ENCODE results near the gene LTO1.
A peak's percentile ranks its signal among the peaks of the same experiment; 100 is the strongest.

The LTO1 gene, protein sequence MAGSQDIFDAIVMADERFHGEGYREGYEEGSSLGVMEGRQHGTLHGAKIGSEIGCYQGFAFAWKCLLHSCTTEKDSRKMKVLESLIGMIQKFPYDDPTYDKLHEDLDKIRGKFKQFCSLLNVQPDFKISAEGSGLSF

DNA sequence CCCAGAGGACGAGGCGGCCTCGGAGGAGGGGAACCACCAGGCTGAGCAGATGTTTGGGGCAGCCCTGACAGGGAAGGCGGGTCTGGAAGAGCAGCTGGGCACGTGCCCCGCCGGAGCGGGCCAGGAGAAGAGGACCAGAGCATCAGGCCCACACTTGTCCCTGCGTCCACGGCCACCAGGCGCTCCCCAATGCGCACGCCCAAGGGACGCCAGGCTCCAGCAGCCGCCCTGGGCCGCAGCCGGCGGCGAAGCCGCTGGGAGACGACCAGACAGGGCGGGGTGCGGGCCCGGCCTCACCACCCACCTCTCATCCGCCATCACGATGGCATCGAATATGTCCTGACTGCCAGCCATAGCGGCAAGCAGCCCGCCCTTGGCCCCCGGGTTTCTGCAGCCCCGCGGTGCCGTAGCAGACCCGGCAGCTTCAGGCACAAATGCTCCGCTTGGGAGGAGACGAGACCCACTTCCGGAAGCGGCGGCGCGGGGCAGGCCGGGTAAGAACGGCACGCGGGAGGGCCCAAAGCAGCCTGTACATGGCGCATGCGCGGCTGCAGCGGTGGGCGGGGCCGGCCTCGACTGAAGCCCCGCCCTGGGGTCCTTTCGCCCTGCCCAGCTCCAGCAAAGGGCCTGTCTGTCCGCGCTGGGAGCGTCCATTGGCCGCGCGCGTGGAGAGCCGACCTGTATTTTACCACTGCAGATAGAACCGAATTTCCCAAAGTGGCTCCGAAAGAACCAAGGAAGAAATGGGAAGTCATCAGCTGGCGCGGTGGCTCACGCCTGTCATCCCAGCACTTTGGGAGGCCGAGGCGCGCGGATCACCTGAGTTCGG is at the start of gene LTO1:
Gene LTO1, minus strand, starts transcription at position 468 of the 829 bp plus-strand sequence. Its CDS starts 114 bp downstream, at position 354.
- H3K27ac ChIP-seq = peak within 1 kb of the TSS; percentile 87
- no peak for TF ChIP-seq CTCF (conservative IDR thresholded peaks at IDR 0.05)

- TF ChIP-seq CTCF (conservative IDR thresholded peaks at IDR 0.05) = peak; percentile 49
- H3K27ac ChIP-seq = no peak overlapping the region
These were observed 46.6 kb upstream of the LTO1 start for GRCh38 chr11:69721745-69722144.

- H3K27ac ChIP-seq = no peak overlapping the region
- no peak for TF ChIP-seq CTCF (conservative IDR thresholded peaks at IDR 0.05)
These were observed 46.0 kb upstream of the LTO1 start for GRCh38 chr11:69721106-69721505.

GRCh38 chr11:69718912-69719311 is 43.8 kb upstream of the LTO1 start:
- no peak for TF ChIP-seq CTCF (conservative IDR thresholded peaks at IDR 0.05)
- H3K27ac ChIP-seq = no peak overlapping the region

DNA sequence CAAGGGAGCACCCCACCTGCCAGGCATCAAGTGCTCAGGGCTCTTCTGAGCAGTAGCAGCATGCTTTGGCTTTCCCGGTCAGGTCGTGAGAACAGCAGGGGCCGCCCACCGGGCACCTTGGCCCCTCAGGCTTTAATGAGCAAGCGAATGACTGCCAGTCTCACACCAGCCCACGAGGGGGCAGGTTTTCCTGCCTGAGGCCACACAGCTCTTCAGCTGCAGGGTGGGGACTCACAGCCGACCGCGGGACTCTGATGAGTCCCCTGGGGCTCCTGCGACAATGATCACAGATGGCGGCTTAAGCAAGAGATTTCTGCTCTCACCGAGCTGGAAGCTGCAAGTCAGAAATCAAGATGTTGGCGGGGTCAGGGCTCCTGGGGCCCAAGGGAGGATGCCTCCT is 43.0 kb upstream of the LTO1 start:
- no peak overlapping the region for H3K27ac ChIP-seq
- TF ChIP-seq CTCF (conservative IDR thresholded peaks at IDR 0.05) = no peak; the same call in 1 of the 2 replicates

DNA sequence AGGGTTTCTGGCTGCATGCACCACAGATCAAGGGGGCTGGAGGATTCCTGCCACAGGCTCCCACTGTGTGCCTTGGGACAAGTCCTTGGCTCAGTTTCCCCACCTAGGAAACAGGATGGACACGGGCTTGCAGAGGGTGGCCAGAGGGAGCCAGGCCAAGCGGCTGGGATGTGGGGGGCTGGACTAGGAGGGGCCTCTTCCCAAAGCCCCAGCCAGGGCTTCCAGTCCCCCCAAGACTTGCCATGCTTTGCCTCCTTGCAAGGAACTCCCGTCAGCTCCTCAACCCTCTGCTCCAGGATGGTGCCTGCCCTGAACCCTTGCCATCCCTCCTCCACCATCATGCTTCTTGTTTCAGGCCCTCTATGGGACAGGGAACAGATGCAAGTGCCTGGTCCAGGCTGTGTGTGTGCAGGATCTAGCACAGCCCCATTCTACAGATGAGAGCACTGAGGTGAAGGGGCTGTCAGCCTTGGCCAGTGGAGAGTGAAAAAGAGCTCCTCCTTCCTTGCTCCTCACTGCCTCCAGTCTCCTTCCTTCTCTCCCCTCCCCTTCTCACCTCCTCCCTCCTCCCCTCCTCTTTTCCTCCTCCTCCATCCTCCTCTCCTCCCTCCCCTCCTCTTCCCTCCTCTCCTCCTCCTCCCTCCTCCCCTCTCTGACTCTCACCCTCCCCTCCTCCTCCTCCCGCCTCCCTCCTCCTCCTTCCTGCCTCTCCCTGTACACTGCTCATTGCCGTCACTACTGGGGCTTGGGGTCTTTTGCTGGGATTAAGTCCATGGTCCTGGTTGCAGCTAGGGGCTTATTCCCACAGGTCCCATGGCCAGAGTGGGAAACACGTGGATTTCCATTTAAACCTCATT is 42.0 kb upstream of the LTO1 start:
- no peak for TF ChIP-seq CTCF (conservative IDR thresholded peaks at IDR 0.05)
- H3K27ac ChIP-seq = no peak overlapping the region

GRCh38 chr11:69716099-69716498 is 40.9 kb upstream of the LTO1 start:
- H3K27ac ChIP-seq = no peak overlapping the region
- TF ChIP-seq CTCF (conservative IDR thresholded peaks at IDR 0.05) = no peak
